OCI-LY7 (cell line): Measurements from ENCODE around the gene KANSL1. TPM values are rescaled to one million over a fixed set of nuclear protein-coding genes. Genes with fewer than 3 reads are reported as not detected.

Source experiments
- BruUV-seq: library from RNA; stranded (reverse); fragments of 400-500 nt; replicated peaks from 2 replicates; lab custom pipeline; 2021; lab: Mats Ljungman, UMichigan
- CTCF ChIA-PET: fragments of 300-600 bp; sonication (Branson Sonifier 250); formaldehyde crosslinking; loops from one replicate; lab custom pipeline; 2022; ENCODE audit warnings: antibody characterized with exemption; ENCODE audit not compliant: unreplicated experiment; lab: Charles Lee
- POLR2A ChIA-PET: fragments of 300-600 bp; sonication (Branson Sonifier 250); formaldehyde crosslinking; loops from one replicate; lab custom pipeline; 2022; ENCODE audit warnings: antibody characterized with exemption; lab: Charles Lee
- DNase-seq: peaks from one replicate; pipeline ENCODE4 v3.0.0-alpha.2; 2015; ENCODE audit warnings: low spot score
- H2AFZ ChIP-seq: fragments of 200-600 bp; sonication (generic), shearing (Covaris generic); 2 replicates; pipeline ENCODE4 v1.6.1; 2014; ENCODE audit warnings: mild to moderate bottlenecking, antibody characterized with exemption, low read length, moderate library complexity
- H3K27ac ChIP-seq: fragments of 200-600 bp; sonication (generic); 2 replicates; pipeline ENCODE4 v1.5.1; 2014; ENCODE audit warnings: mixed run types, low read depth, mild to moderate bottlenecking, moderate library complexity, low read length, inconsistent platforms; ENCODE audit not compliant: poor library complexity, severe bottlenecking
- H3K36me3 ChIP-seq: fragments of 200-600 bp; sonication (generic); 2 replicates; pipeline ENCODE4 v1.6.1; 2014; ENCODE audit warnings: mild to moderate bottlenecking, antibody characterized with exemption, low read length, moderate library complexity, mixed read lengths; ENCODE audit not compliant: insufficient read depth
- H3K4me1 ChIP-seq: fragments of 200-600 bp; sonication (generic); 2 replicates; pipeline ENCODE4 v1.5.1; 2014; ENCODE audit warnings: mild to moderate bottlenecking, low read length; ENCODE audit not compliant: insufficient read depth, poor library complexity, severe bottlenecking
- H3K4me2 ChIP-seq: fragments of 200-600 bp; sonication (generic); 2 replicates; pipeline ENCODE4 v1.6.1; 2014; ENCODE audit warnings: mild to moderate bottlenecking, low read length
- H3K4me3 ChIP-seq: fragments of 200-600 bp; sonication (generic); 2 replicates; pipeline ENCODE4 v1.5.1; 2014; ENCODE audit warnings: mild to moderate bottlenecking, low read depth, low read length; ENCODE audit not compliant: poor library complexity, severe bottlenecking
- H3K79me2 ChIP-seq: fragments of 200-600 bp; sonication (generic); 2 replicates; pipeline ENCODE4 v1.6.1; 2016; ENCODE audit warnings: low read depth, mild to moderate bottlenecking, low read length, moderate library complexity, mixed read lengths; ENCODE audit not compliant: insufficient read depth
- H3K9me2 ChIP-seq: fragments of 200-600 bp; sonication (generic); 2 replicates; pipeline ENCODE4 v1.6.1; 2016; ENCODE audit warnings: mild to moderate bottlenecking, low read length, mixed read lengths; ENCODE audit not compliant: insufficient read depth
- H3K9me3 ChIP-seq: fragments of 200-600 bp; sonication (generic); 2 replicates; pipeline ENCODE4 v1.6.1; 2014; ENCODE audit warnings: mild to moderate bottlenecking, mixed run types, low read length, mixed read lengths
- H4K20me1 ChIP-seq: fragments of 200-600 bp; sonication (generic); 2 replicates; pipeline ENCODE4 v1.6.1; 2014; ENCODE audit warnings: mild to moderate bottlenecking, antibody characterized with exemption, low read length, moderate library complexity, mixed read lengths; ENCODE audit not compliant: insufficient read depth
- EZH2phosphoT487 ChIP-seq: fragments of 200-600 bp; sonication (generic); IDR thresholded peaks from 2 replicates; pipeline ENCODE4 v1.6.1; 2018; ENCODE audit warnings: low read depth, borderline replicate concordance, mild to moderate bottlenecking, mixed run types, antibody characterized with exemption, low read length, moderate library complexity, mixed read lengths
- intact Hi-C: fragments of 100-400 bp; cut with micrococcal nuclease; formaldehyde crosslinking; loops from one replicate; pipeline ENCODE4 v1.10.0; 2022; ENCODE audit not compliant: unreplicated experiment
- total RNA-seq, 2 experiments: library from RNA; depleted of rRNA in 1 of 2; stranded (reverse); fragments of >200 nt in 1 of 2; shearing (Covaris generic) in 1 of 2; gene quantifications; 2 replicates each; pipeline ENCODE4 v1.2.3, GENCODE V29; 2014 to 2022
- TF ChIP-seq, protein P1 (sequence below): fragments of 200-600 bp; sonication (generic); conservative IDR thresholded peaks from 2 replicates; pipeline ENCODE4 v1.5.1; 2014; ENCODE audit warnings: mild to moderate bottlenecking, antibody characterized with exemption, low read length, moderate library complexity, mixed read lengths

KANSL1 gene
- total RNA-seq, 2 experiments from 2014 or later: 96.9 to 129 TPM

DNA sequence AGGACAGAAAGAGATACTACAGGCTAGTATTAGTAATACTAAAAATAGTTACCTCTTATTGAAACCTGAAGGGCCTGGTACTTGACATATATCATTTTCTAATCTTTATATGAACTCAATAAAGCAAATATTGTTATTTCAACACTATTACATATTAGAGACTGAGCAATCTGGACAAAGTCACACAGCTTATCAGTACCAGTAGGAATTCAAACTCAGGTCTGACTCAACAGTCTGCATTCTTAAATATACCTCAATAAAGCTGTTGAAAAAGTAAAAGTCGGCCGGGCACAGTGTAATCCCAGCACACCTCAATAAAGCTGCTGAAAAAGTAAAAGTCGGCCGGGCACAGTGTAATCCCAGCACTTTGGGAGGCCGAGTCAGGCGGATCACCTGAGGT is 67.4 kb downstream of the KANSL1 start:
- Histone ChIP-seq H3K79me2 (peaks cover 97% of the 10 kb centered on the region), H3K9me2 (no peaks in the 10 kb centered on the region), H2AFZ (no peak overlapping the region), H3K36me3 (peaks cover 29% of the 10 kb centered on the region; the same call in 1 of the 2 replicates), H3K4me1 (peaks cover 20% of the 10 kb centered on the region), H4K20me1 (peaks cover 48% of the 10 kb centered on the region), H3K4me3 (no peak overlapping the region), H3K9me3 (no peaks in the 10 kb centered on the region), H3K27ac (no peak overlapping the region), H3K4me2 (no peak overlapping the region)
- intact Hi-C loops: no loop called here
- no peak for DNase-seq
- no TSS peak for BruUV-seq
- ChIA-PET POLR2A (interaction anchor here (0.6 to 0.7 kb wide), 3 partner anchors 9 to 72 kb away, joined by 3 to 5 read pairs (median 4); no protein-coding TSS in a partner anchor), CTCF (no interaction called here)
- TF ChIP-seq, protein P1, sequence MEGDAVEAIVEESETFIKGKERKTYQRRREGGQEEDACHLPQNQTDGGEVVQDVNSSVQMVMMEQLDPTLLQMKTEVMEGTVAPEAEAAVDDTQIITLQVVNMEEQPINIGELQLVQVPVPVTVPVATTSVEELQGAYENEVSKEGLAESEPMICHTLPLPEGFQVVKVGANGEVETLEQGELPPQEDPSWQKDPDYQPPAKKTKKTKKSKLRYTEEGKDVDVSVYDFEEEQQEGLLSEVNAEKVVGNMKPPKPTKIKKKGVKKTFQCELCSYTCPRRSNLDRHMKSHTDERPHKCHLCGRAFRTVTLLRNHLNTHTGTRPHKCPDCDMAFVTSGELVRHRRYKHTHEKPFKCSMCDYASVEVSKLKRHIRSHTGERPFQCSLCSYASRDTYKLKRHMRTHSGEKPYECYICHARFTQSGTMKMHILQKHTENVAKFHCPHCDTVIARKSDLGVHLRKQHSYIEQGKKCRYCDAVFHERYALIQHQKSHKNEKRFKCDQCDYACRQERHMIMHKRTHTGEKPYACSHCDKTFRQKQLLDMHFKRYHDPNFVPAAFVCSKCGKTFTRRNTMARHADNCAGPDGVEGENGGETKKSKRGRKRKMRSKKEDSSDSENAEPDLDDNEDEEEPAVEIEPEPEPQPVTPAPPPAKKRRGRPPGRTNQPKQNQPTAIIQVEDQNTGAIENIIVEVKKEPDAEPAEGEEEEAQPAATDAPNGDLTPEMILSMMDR: no peak
- no peak for TF ChIP-seq EZH2phosphoT487

DNA sequence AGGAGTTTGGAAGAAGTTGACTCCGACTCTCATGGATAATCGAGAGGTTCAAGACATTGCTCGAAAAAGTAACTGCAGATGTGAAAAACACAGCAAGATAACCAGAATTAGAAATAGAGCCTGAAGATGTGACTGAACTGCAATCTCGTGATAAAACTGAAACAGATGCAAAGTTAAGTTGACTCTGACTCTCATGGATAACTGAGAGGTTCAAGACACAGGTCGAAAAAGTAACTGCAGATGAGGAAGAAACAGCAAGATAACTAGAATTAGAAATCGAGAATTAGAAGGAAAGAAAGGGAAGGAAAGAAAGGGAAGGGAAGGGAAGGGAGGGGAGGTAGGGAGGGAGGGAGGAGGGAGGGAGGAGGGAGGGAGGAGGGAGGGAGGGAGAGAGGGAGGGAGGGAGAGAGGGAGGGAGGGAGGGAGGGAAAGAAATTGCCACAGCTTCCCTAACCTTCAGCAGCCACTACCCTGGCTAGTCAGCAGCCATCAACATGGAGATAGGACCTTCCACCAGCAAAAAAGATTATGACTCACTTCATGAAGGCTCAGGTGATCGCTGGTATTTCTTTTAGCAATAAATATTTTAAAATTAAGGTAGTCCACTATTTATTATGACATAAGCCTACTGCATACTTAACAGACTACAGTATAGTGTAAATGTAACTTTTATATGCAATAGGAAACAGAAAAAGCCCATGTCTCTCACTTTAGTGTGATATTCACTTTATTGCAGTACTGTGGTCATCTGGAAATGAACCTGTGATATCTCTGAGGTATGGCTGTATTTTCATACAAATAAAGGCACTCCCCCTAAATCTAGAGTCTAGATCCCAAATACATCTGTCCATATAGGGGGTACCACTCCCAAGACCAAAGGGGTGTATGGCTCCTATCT is 68.3 kb downstream of the KANSL1 start:
- no peak for DNase-seq
- Histone ChIP-seq H3K4me1 (peaks cover 22% of the 10 kb centered on the region), H4K20me1 (peaks cover 43% of the 10 kb centered on the region), H3K9me3 (no peaks in the 10 kb centered on the region), H3K79me2 (peaks cover 97% of the 10 kb centered on the region), H3K9me2 (no peaks in the 10 kb centered on the region), H3K36me3 (peaks cover 29% of the 10 kb centered on the region; the same call in 1 of the 2 replicates), H3K27ac (no peak overlapping the region), H2AFZ (no peak overlapping the region), H3K4me3 (no peak overlapping the region), H3K4me2 (no peak overlapping the region)
- TF ChIP-seq, protein P1: no peak
- no peak for TF ChIP-seq EZH2phosphoT487
- CTCF ChIA-PET: no interaction called here
- intact Hi-C loops: no loop called here
- POLR2A ChIA-PET: interaction anchor here (0.6 to 0.9 kb wide), 4 partner anchors 10 to 73 kb away, joined by 3 to 5 read pairs (median 4); no protein-coding TSS in a partner anchor
- no TSS peak for BruUV-seq
